Activated CD4-positive, alpha-beta memory T cell treated with anti-CD3 and anti-CD28 coated beads for 36 hours (primary cell): ENCODE results near the gene SEC14L5. TPM values are rescaled to one million over a fixed set of nuclear protein-coding genes. Genes with fewer than 3 reads are reported as not detected.

ENCODE experiments used
- CTCF ChIA-PET: fragments of 350-600 bp; sonication (Branson Sonifier 250); formaldehyde crosslinking; loops from one replicate; lab custom pipeline; 2021; ENCODE audit warnings: antibody characterized with exemption, inconsistent platforms; lab: Charles Lee
- POLR2A ChIA-PET: fragments of 350-600 bp; sonication (Branson Sonifier 250); formaldehyde crosslinking; loops from one replicate; lab custom pipeline; 2021; ENCODE audit warnings: antibody characterized with exemption; lab: Charles Lee
- DNase-seq: peaks from one replicate; pipeline ENCODE4 v3.0.0-alpha.2; 2020
- H3K27ac Mint-ChIP-seq: one replicate; pipeline ENCODE4 v1.8.0; 2021; ENCODE audit warnings: mixed read lengths
- H3K27me3 Mint-ChIP-seq: one replicate; pipeline ENCODE4 v1.8.0; 2021; ENCODE audit warnings: mixed read lengths
- H3K36me3 Mint-ChIP-seq: one replicate; pipeline ENCODE4 v1.8.0; 2021; ENCODE audit warnings: mixed read lengths
- H3K4me1 Mint-ChIP-seq: one replicate; pipeline ENCODE4 v1.8.0; 2021; ENCODE audit warnings: low read depth, mixed read lengths
- H3K4me3 Mint-ChIP-seq: one replicate; pipeline ENCODE4 v1.8.0; 2021; ENCODE audit warnings: mild to moderate bottlenecking, mixed read lengths
- H3K9me3 Mint-ChIP-seq: one replicate; pipeline ENCODE4 v1.8.0; 2021; ENCODE audit warnings: mixed read lengths
- intact Hi-C: fragments of 100-400 bp; cut with micrococcal nuclease; formaldehyde crosslinking; loops from one replicate; pipeline ENCODE4 v1.15.1; 2023
- total RNA-seq, 2 experiments: library from RNA; stranded (reverse); gene quantifications; one replicate each; pipeline ENCODE4 v1.2.3, GENCODE V29; 2021

Gene SEC14L5
- total RNA-seq, 2 experiments from 2014 or later, result 0.07 TPM; not detected in 1

GRCh38 chr16:5028950-5029475 lies 70.9 kb downstream of the SEC14L5 start:
- no peak for DNase-seq
- CTCF ChIA-PET, result no interaction called here

DNA sequence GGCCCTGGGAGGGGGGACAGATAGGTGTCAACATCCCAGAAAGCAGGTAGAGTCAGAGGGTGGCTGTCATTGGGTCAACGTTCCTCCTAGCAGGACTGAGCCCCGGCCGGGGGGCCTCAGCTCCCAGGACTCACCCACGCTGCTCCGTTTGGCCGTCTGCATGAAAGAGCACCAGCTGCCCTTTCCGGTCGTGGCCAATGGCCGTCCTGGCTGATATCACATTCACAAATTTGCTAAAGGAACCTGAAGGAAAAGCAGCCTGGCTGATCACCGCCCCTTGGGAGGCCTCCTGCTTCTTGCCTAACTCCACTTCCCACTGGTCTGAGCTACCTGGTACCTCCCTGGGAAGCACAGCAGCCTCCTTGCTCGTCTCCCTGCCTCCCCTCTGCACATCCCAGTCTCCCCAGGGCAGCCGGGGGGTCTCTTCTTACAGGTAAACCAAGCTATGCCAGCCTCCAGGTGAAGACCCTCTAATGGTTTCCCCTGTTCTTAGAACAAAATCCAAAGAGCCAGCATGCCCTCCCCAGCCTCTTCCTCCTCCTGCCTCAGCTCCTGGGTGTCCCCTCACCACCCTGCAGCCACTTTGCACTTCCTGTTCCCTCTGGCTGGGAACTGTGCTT lies 72.2 kb downstream of the SEC14L5 start:
- H3K27me3 Mint-ChIP-seq, result no peaks in the 10 kb centered on the region
- intact Hi-C loops, result loop anchor here (5.0 kb wide), 1 partner anchor 42 kb away; the partner anchor contains the start of gene ALG1
- ChIA-PET POLR2A (no interaction called here), CTCF (interaction anchor here (1.9 kb wide), 1 partner anchor 54 kb away, joined by 8 read pairs; no protein-coding TSS in a partner anchor)
- H3K9me3 Mint-ChIP-seq, result no peaks in the 10 kb centered on the region
- H3K36me3 Mint-ChIP-seq, result peaks cover 3% of the 10 kb centered on the region
- no peak overlapping the region for H3K4me3 Mint-ChIP-seq
- no peak for DNase-seq
- no peak overlapping the region for H3K27ac Mint-ChIP-seq
- peaks cover 20% of the 10 kb centered on the region for H3K4me1 Mint-ChIP-seq

More at GRCh38 chr16:5028950-5029475, 70.9 kb downstream of the SEC14L5 start:
- H3K27me3 Mint-ChIP-seq, result no peaks in the 10 kb centered on the region
- no peak overlapping the region for H3K4me3 Mint-ChIP-seq
- peaks cover 13% of the 10 kb centered on the region for H3K4me1 Mint-ChIP-seq
- H3K36me3 Mint-ChIP-seq, result peaks cover 3% of the 10 kb centered on the region
- POLR2A ChIA-PET, result no interaction called here
- intact Hi-C loops, result no loop called here
- no peak overlapping the region for H3K27ac Mint-ChIP-seq
- H3K9me3 Mint-ChIP-seq, result no peaks in the 10 kb centered on the region

GRCh38 chr16:5031601-5032000 lies 73.5 kb downstream of the SEC14L5 start:
- CTCF ChIA-PET, result interaction anchor here (1.9 kb wide), 1 partner anchor 53 kb away, joined by 8 read pairs; no protein-coding TSS in a partner anchor
- Mint-ChIP-seq H3K4me3 (no peak overlapping the region), H3K27me3 (no peaks in the 10 kb centered on the region), H3K36me3 (peaks cover 3% of the 10 kb centered on the region), H3K4me1 (peaks cover 20% of the 10 kb centered on the region), H3K27ac (no peak overlapping the region), H3K9me3 (no peaks in the 10 kb centered on the region)
- POLR2A ChIA-PET, result no interaction called here
- intact Hi-C loops, result loop anchor here (5.0 kb wide), 1 partner anchor 41 kb away; the partner anchor contains the start of gene ALG1
- no peak for DNase-seq

- Mint-ChIP-seq H3K27ac (no peak overlapping the region), H3K36me3 (peaks cover 3% of the 10 kb centered on the region), H3K9me3 (no peaks in the 10 kb centered on the region), H3K4me3 (peak overlapping the region; percentile 67), H3K27me3 (no peaks in the 10 kb centered on the region), H3K4me1 (peaks cover 20% of the 10 kb centered on the region)
- no peak for DNase-seq
- ChIA-PET POLR2A (no interaction called here), CTCF (no interaction called here)
- intact Hi-C loops, result loop anchor here (2.0 to 5.0 kb wide), 2 partner anchors 40 to 66 kb away; partner anchors contain the start of gene ALG1
Measured at GRCh38 chr16:5032748-5033167, 74.6 kb downstream of the SEC14L5 start.

- POLR2A ChIA-PET, result interaction anchor here (0.6 to 1.3 kb wide), 3 partner anchors 12 to 265 kb away, joined by 3 to 4 read pairs (median 3); no protein-coding TSS in a partner anchor
- Mint-ChIP-seq H3K9me3 (no peaks in the 10 kb centered on the region), H3K27ac (peak within 1 kb of the TSS; percentile 79), H3K4me3 (peak within 1 kb of the TSS; percentile 84), H3K36me3 (peaks cover 3% of the 10 kb centered on the region), H3K4me1 (peaks cover 20% of the 10 kb centered on the region), H3K27me3 (no peaks in the 10 kb centered on the region)
- CTCF ChIA-PET, result no interaction called here
- intact Hi-C loops, result loop anchor here (2.0 to 5.0 kb wide), 2 partner anchors 39 to 65 kb away; partner anchors contain the start of gene ALG1
- DNase-seq, result peak; percentile 89
Measured at GRCh38 chr16:5033256-5034166, 75.4 kb downstream of the SEC14L5 start, which contains the start of gene NAGPA. Gene NAGPA, minus strand, starts transcription at chr16:5033935. Its CDS starts 21 bp downstream, at chr16:5033914.

DNA sequence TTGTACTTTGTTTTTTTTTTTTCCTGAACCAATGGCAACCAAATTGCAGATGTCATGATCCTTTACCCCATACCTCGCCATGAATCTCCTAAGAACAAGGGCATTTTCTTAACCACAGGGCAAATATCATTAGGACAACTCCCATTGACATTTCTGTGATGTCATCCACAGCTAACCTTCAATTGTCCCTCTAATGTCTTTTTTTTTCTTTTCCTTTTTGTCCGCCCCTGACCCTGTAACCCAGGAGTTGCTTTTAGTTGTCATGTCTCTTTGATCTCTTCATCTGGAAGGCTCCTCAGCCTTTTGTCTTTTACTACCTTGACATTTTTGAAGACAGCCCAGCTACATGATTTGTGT lies 76.0 kb downstream of the SEC14L5 start:
- CTCF ChIA-PET, result no interaction called here
- Mint-ChIP-seq H3K36me3 (peaks cover 3% of the 10 kb centered on the region), H3K9me3 (no peaks in the 10 kb centered on the region), H3K4me3 (peak overlapping the region; percentile 84), H3K27ac (peak overlapping the region; percentile 79), H3K27me3 (no peaks in the 10 kb centered on the region), H3K4me1 (peaks cover 20% of the 10 kb centered on the region)
- intact Hi-C loops, result loop anchor here (5.0 kb wide), 1 partner anchor 38 kb away; the partner anchor contains the start of gene ALG1
- DNase-seq, result no peak
- POLR2A ChIA-PET, result interaction anchor here (0.6 to 1.3 kb wide), 3 partner anchors 11 to 266 kb away, joined by 3 to 4 read pairs (median 3); no protein-coding TSS in a partner anchor

GRCh38 chr16:5035909-5036227 lies 77.7 kb downstream of the SEC14L5 start:
- Mint-ChIP-seq H3K4me3 (no peak overlapping the region), H3K4me1 (peaks cover 20% of the 10 kb centered on the region), H3K27ac (no peak overlapping the region), H3K9me3 (no peaks in the 10 kb centered on the region), H3K27me3 (no peaks in the 10 kb centered on the region), H3K36me3 (peaks cover 3% of the 10 kb centered on the region)
- DNase-seq, result no peak
- intact Hi-C loops, result no loop called here
- ChIA-PET CTCF (no interaction called here), POLR2A (interaction anchor here (1.0 kb wide), 1 partner anchor 37 kb away, joined by 3 read pairs; no protein-coding TSS in a partner anchor)

- intact Hi-C loops, result no loop called here
Measured at GRCh38 chr16:5036228-5037156, 78.4 kb downstream of the SEC14L5 start.

DNA sequence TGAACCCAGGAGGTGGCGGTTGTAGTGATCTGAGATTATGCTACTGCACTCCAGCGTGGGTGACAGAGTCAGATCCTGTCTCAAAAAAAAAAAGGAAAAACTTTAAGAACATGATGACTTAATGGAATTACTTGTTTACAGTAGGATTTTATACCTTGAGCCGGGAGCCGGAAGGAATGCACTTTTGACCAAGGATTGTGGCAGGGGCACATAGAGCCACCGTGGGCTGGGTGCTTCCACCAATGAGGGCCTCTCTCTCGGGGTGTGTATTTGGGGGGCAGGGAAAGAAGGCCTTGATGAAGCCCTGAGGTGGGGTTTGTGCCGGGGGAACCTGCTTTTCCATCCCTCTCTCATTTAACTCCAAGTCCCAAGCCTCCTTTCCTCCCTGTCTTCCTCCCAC lies 82.3 kb downstream of the SEC14L5 start:
- no peak for DNase-seq
- no peak overlapping the region for H3K27ac Mint-ChIP-seq
- H3K27me3 Mint-ChIP-seq, result no peaks in the 10 kb centered on the region
- H3K4me1 Mint-ChIP-seq, result peaks cover 3% of the 10 kb centered on the region
- no peaks in the 10 kb centered on the region for H3K9me3 Mint-ChIP-seq
- intact Hi-C loops, result no loop called here
- no peak overlapping the region for H3K4me3 Mint-ChIP-seq
- ChIA-PET POLR2A (no interaction called here), CTCF (no interaction called here)
- no peaks in the 10 kb centered on the region for H3K36me3 Mint-ChIP-seq

More at GRCh38 chr16:5036228-5037156, 78.4 kb downstream of the SEC14L5 start:
- H3K27me3 Mint-ChIP-seq, result no peaks in the 10 kb centered on the region
- no peak overlapping the region for H3K27ac Mint-ChIP-seq
- no peak overlapping the region for H3K4me3 Mint-ChIP-seq
- H3K9me3 Mint-ChIP-seq, result no peaks in the 10 kb centered on the region
- peaks cover 23% of the 10 kb centered on the region for H3K4me1 Mint-ChIP-seq
- POLR2A ChIA-PET, result interaction anchor here (1.0 kb wide), 1 partner anchor 36 kb away, joined by 3 read pairs; no protein-coding TSS in a partner anchor
- CTCF ChIA-PET, result no interaction called here
- no peaks in the 10 kb centered on the region for H3K36me3 Mint-ChIP-seq
- no peak for DNase-seq

DNA sequence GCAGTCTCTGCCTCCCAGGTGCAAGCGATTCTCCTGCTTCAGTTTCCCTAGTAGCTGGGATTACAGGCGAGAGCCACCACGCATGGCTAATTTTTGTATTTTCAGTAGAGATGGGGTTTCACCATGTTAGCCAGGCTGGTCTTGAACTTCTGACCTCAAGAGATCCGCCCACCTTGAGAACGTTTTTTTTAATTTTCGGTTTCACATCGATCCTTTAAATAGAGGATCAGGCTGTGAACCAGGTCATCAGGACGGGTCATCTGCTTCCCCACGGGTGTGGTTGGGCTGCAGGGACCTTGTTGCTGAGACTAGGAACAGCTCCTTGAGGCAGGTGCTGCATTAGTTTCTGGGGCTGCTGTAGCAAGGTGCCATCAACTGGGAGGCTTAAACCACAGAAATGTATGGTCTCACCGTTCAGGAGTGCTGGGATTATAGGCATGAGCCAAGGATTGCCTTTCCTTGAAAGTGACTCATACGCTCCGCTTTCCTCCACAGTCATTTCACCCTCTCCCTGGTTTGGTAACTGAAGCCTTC lies 83.5 kb downstream of the SEC14L5 start:
- no peak for DNase-seq
- H3K9me3 Mint-ChIP-seq, result no peaks in the 10 kb centered on the region
- H3K4me3 Mint-ChIP-seq, result no peak overlapping the region
- no peaks in the 10 kb centered on the region for H3K27me3 Mint-ChIP-seq
- peaks cover 3% of the 10 kb centered on the region for H3K4me1 Mint-ChIP-seq
- H3K27ac Mint-ChIP-seq, result no peak overlapping the region
- intact Hi-C loops, result no loop called here
- ChIA-PET CTCF (no interaction called here), POLR2A (no interaction called here)
- no peaks in the 10 kb centered on the region for H3K36me3 Mint-ChIP-seq
